Measurements from ENCODE around the gene C5orf47.
"Not testable (repeated sequence)": the region's sequence is repeated elsewhere in the genome, so short reads cannot be mapped to it uniquely, and the experiment has no call there.

Gene C5orf47

DNA sequence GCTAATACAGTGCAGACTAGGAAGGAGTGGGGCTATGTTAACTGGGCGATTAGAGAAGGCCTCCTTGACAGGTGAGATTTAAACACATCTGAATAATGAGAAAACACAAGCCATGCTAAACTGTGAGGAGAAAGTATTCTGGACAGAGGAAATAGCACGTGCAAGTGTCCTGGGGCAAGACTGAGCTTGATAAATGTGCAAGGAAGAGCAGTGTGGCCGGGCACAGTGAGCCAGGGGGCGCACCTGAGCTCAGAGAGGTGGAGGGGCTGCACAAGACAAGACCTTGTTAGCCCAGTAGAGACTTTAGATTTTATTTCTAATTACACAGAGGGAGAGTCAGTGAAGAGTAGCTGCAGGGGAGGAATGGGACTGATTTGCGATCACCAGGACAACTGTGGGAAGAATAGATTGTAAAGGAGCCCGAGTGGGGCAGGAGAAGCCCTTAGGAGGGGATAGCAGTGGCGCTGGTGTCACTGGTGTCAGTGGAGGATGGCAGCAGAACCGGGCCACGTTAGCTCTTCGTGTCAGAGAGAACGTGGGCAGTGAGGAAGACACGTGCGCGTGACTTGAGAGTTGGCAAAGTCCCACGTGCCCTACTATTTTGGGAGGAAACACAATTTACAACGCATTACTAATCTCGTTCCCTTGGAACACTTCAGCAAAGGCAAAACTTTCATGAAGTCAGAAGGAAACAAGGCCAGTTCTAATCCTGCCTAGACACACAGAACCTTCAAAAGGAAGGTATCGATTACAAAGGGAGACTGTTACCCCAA lies 17.9 kb upstream of the C5orf47 start:
- no peak for DNase-seq (ENCODE audit: low read depth, low spot score)

GRCh38 chr5:173971681-173972345 lies 17.2 kb upstream of the C5orf47 start:
- no peak for DNase-seq (ENCODE audit: low read depth, low spot score)

DNA sequence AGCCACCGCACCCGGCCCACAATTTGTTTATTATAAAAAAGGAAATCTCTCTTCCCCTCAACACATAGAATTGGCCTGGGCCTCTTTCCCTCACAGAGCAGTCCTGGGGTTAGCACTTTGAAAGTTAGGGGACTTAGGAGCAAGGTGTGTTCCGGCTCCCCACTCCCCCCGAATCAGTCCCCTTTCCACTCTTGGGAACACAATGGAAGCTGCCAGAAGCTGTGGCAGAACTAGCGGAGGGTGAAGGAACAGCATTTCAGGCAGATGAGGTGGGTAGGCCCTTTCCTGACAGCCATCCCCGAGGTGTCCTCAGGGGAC lies 16.4 kb upstream of the C5orf47 start:
- DNase-seq (ENCODE audit: low read depth, low spot score) = no peak

DNA sequence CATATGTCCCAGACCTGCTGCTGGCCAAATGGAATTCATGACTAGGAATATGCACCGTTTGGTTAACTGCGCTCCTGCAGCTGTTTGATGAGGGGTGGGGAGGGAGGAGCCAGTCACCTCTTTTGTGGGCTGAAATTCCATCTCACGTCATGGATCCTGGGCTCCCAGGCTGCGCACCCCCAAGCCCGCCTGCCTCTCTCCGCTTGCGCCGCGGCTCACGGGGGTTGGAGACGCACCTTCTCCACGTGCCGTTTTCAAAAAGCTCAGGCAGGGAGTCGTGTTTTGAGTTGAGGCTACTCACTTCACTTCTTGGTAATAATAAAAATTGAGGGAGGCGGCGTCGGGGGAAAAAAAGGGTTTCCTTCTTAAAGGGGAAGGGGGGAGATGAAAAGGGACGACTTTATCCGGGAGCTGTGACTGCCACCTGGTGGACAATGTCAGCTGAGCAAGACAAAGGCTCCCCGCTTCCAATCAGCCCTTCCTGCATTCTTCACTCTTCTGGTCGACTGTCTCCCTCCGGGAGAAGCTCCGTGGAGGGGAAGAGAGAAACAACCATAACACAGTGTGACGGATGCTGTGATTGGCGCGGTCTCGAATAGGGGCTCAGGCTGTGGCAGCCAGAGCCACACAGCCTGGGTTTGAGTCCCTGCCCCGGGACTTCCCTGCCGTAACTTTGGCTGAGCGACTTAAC lies 15.9 kb upstream of the C5orf47 start:
- peak; percentile 47 for DNase-seq (ENCODE audit: low read depth, low spot score)

- DNase-seq (ENCODE audit: low read depth, low spot score) = no peak
Observed at GRCh38 chr5:173973616-173973969, 15.4 kb upstream of the C5orf47 start.

DNA sequence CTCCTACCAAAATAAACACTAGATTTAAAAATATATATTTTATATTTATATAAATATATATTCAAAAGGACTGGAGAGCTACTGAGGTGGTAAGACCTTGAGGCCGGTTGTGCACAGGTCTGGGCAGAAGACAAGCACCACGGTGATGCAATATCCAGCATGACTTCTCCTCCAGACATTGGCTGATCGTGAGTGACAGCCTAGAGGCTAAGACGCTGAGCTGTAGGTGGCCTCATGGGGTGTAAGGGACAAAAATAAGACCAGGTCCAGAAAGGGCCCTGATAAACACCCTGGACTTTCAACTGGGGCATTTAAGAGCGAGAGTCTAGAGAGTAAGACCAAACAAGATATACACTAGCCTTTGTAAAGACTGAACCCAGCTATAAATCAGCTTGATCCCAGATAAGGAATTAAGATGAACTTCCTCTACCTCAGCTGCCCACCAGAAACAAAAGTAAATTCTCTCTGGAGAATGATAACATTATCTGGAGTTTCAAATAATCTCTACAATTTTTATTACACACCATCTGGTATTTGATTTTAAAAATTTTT lies 14.2 kb upstream of the C5orf47 start:
- DNase-seq (ENCODE audit: low read depth, low spot score) = no peak

GRCh38 chr5:173981185-173981761 lies 7.7 kb upstream of the C5orf47 start:
- DNase-seq (ENCODE audit: low read depth, low spot score) = no peak

- DNase-seq (ENCODE audit: low read depth, low spot score) = no peak
Observed at GRCh38 chr5:173984218-173984617, 4.8 kb upstream of the C5orf47 start.

DNA sequence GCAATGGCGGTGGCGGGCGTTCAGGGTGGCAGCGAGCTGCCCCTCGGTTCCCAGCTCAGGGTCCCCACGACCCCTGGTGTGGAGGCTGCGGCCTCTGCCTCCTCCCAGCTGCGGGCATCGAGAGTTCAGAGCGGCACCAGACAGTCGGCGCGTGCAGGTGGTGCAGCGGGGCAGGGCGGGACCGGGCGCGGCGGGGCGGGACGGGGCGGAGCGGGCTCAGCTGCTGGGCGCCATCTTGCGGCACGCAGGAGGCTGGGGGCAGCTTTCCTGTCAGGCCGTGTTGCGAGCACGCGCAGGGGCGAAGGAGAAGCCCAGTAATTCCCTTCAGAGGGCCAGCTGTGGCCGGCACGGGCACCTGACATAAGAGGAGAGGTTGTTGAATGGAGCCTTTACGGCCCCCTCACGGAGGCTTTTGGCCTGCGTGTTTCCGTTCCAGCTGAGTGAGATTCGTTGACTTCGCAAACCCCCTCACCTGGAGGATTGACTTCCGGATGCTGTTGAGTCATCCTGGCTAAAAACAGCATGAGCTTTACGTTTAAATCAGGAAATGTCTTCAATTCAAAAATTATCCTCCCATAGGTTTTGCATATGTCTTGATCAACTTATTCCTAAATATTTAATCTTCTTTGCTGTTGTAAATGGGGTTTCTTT lies 587 bp downstream of the C5orf47 start:
- no peak for DNase-seq (ENCODE audit: low read depth, low spot score)

DNA sequence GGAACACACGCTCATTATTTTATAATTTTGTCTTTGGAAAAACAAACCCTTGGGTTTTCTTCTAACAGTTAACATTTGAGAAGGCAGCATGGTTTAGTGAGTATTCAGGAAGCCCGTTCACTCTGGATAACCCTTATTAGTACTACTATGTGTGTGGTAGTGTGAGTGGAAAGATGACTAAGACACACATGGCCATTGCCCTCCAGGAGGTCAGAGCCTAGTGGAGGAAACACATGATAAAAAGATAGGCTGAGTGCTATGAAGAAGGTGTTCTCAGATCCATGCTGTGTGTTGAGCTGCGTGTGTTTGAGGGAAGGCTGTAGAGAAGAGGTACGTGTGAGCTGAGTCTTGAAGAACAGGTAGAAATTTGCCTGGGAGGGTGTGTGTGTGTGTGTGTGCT lies 8.4 kb downstream of the C5orf47 start:
- DNase-seq (ENCODE audit: low read depth, low spot score) = no peak

- no peak for DNase-seq (ENCODE audit: low read depth, low spot score)
Observed at GRCh38 chr5:173998531-173998930, 9.6 kb downstream of the C5orf47 start.

DNA sequence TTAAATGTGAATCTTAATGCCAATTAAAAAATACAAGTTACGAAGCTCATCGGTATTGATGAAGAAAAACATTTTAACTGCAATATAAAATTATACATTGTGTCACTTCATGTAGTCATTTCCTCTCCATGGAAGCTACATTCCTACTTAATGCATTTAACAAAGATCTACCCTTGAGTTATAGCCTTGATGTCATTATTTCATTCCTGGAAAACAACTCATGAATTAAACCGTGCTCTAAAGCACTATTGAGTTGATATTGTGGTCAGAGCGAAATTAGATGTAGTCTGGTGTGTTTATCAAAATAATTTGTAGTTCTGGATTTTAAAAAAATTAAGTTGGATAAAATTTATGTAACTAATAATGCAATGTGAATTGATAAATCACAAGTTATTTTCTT lies 11.1 kb downstream of the C5orf47 start:
- no peak for DNase-seq (ENCODE audit: low read depth, low spot score)

DNA sequence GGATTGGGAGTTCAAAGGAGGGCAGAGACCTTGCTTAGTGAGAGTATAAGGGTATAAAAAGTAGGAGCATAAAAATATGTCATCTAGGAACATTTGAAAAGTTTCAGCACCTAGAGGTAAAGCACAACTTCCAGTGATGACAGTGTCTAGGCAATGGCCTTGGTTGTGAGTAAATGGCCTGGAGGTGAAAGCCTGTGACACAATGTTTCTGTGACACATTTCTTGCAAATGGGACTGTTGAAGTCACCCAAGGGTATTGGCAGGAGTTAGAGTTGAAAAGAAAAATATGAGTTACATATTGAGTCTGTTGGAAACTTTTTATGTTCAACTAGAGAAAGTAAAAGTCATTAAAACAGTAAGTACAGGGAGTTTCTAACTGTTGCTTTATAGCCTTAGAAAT lies 14.8 kb downstream of the C5orf47 start:
- no peak for DNase-seq (ENCODE audit: low read depth, low spot score)

DNA sequence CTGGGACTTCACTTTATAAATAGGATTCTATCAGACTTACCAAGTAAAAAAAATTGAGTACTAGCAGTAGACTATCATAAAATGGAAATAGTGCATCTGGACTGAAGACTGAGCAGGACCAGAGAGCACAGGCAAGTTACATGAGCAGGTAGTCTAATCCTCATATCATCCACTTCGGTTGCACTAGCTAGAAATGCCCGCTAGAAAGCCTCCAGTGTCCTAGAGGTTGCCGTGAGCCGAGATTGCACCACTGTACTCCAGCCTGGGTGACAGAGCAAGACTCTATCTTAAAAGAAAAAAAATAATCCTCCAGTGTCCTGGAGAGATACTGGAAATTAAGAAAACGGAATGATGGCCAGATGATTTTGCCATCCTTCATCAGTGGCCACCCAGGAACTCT lies 20.0 kb downstream of the C5orf47 start:
- DNase-seq (ENCODE audit: low read depth, low spot score) = no peak

DNA sequence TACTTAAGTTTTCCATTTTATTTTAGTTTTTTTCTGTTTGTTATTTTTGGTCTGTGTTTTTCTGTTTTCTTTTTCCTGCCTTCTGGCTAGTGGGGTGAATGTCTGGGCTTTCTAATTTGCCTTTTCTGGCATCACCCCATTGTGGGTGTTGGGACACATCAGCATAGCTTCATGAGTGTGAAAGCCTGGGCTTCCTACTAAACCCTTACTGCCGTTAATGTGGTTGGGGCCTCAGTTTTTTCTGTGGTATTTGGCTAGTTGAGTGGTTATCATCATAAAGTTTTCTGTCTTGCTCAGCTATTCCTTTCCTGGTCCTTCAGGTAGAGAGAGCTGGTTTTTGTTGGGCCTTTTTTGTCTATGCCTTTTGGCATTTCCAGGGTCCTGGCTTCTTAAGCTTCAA lies 21.4 kb downstream of the C5orf47 start:
- no peak for DNase-seq (ENCODE audit: low read depth, low spot score)

DNA sequence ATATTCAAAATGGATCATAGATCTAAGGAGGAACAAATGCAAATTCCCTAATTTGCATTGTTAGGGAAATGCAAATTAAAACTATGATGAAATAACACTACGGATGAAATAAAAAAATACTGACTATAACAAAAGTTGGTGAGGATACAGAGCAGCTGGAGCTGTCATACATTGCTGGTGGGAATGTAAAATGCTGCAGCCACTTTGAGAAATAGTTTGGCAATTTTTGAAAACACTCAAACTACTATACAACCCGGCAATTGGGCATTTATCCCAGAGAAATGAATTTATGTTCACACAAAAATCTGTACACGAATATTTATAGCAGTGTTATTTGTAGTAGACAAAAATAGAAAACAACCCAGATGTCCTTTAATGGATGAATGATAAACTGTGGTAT lies 22.5 kb downstream of the C5orf47 start:
- no peak for DNase-seq (ENCODE audit: low read depth, low spot score)

- DNase-seq (ENCODE audit: low read depth, low spot score) = not testable (repeated sequence)
Observed at GRCh38 chr5:174020069-174020927, 31.3 kb downstream of the C5orf47 start.

- DNase-seq (ENCODE audit: low read depth, low spot score) = no peak
Observed at GRCh38 chr5:174020928-174021304, 31.9 kb downstream of the C5orf47 start.

- DNase-seq (ENCODE audit: low read depth, low spot score) = no peak
Observed at GRCh38 chr5:174022384-174023095, 33.6 kb downstream of the C5orf47 start.

- no peak for DNase-seq (ENCODE audit: low read depth, low spot score)
Observed at GRCh38 chr5:174030286-174030685, 41.3 kb downstream of the C5orf47 start.
